Nephron (organoid): ENCODE measurements around the gene BEX1.
A peak's percentile ranks its signal among the peaks of the same experiment; 100 is the strongest.
"Not testable (repeated sequence)": the region's sequence is repeated elsewhere in the genome, so short reads cannot be mapped to it uniquely, and the experiment has no call there.

ENCODE experiments used
- H3K27ac Mint-ChIP-seq, 3 experiments: 2 replicates each; pipeline ENCODE4 v1.8.0; 2020; ENCODE audit warnings: mixed read lengths in 3 of 3, mild to moderate bottlenecking in 2 of 3, moderate library complexity in 1 of 3
- H3K27me3 Mint-ChIP-seq: 2 replicates; pipeline ENCODE4 v1.8.0; 2021; ENCODE audit warnings: low read depth, mild to moderate bottlenecking, moderate library complexity, mixed read lengths
- H3K36me3 Mint-ChIP-seq: 2 replicates; pipeline ENCODE4 v1.8.0; 2020; ENCODE audit warnings: low read depth, mixed read lengths
- H3K4me1 Mint-ChIP-seq: 2 replicates; pipeline ENCODE4 v1.8.0; 2020; ENCODE audit warnings: mixed read lengths
- H3K4me3 Mint-ChIP-seq, 3 experiments: 2 replicates each; pipeline ENCODE4 v1.8.0; 2020; ENCODE audit warnings: mild to moderate bottlenecking in 3 of 3, mixed read lengths in 3 of 3, moderate library complexity in 2 of 3
- H3K9me3 Mint-ChIP-seq: 2 replicates; pipeline ENCODE4 v1.8.0; 2020; ENCODE audit warnings: mixed read lengths
- CTCF ChIP-seq, 3 experiments: fragments of 200-600 bp; sonication (generic); IDR thresholded peaks; one replicate each; pipeline ENCODE4 v1.5.0; 2021; ENCODE audit warnings: antibody characterized with exemption in 3 of 3; ENCODE audit not compliant: unreplicated experiment in 3 of 3

BEX1 gene

DNA sequence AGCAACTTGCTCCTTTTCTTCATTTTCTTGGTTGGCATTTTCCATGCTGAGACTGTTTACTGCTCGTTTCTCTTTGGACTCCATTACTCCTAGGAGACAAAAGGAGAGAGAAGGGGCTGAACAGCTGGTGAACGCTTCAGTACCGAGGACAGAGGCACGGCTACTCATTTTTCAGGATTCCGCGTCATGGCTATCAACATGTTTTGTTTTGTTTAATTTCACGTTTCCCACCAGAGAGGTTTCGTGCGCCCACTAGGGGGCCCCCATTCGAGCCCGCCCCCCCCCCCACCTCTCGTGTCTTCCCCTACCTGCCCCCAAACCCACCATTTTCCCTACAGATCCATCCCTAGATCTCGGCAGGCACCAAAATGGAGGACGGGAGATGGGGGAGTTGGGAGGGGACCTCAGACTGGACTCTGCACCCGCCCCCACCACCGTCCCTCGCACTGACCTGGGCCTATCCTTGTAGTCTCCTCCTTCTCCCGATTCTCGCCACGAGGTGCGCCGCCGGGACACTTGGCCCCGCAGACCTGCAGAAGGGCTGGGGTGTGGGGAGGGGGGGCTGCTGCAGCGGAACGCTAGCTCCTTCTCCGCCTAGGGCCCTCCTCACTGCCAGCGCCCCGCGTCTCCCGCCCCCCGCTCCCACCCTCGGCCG, 653 bp downstream of the BEX1 start:
- peak overlapping the region in 1 of 3 experiments; percentile 6 for H3K27ac Mint-ChIP-seq
- peak overlapping the region; percentile 72 to 78 (median 75) for H3K4me3 Mint-ChIP-seq
- peaks cover 10% of the 10 kb centered on the region for H3K9me3 Mint-ChIP-seq
- H3K36me3 Mint-ChIP-seq, result peaks cover 4% of the 10 kb centered on the region
- peaks cover 6% of the 10 kb centered on the region for H3K4me1 Mint-ChIP-seq
- peak; percentile 25 to 35 (median 28) for TF ChIP-seq CTCF (IDR thresholded peaks at IDR 0.05; ENCODE audit: unreplicated experiment in 3 of 3)
- no peaks in the 10 kb centered on the region for H3K27me3 Mint-ChIP-seq

- peaks cover 6% of the 10 kb centered on the region for H3K4me1 Mint-ChIP-seq
- H3K4me3 Mint-ChIP-seq, result peak overlapping the region in 1 of 3 experiments; percentile 38
- peaks cover 4% of the 10 kb centered on the region for H3K36me3 Mint-ChIP-seq
- H3K9me3 Mint-ChIP-seq, result peaks cover 8% of the 10 kb centered on the region
- TF ChIP-seq CTCF (IDR thresholded peaks at IDR 0.05; ENCODE audit: unreplicated experiment in 3 of 3), result no peak
- no peaks in the 10 kb centered on the region for H3K27me3 Mint-ChIP-seq
- H3K27ac Mint-ChIP-seq, result no peak overlapping the region
These were observed 2.5 kb downstream of the BEX1 start for GRCh38 chrX:103061486-103061885.

GRCh38 chrX:103056902-103057301, 7.1 kb downstream of the BEX1 start:
- no peak overlapping the region for H3K27ac Mint-ChIP-seq
- H3K4me1 Mint-ChIP-seq, result no peaks in the 10 kb centered on the region
- no peak for TF ChIP-seq CTCF (IDR thresholded peaks at IDR 0.05; ENCODE audit: unreplicated experiment in 3 of 3)
- H3K27me3 Mint-ChIP-seq, result no peaks in the 10 kb centered on the region
- H3K4me3 Mint-ChIP-seq, result no peak overlapping the region
- no peaks in the 10 kb centered on the region for H3K36me3 Mint-ChIP-seq
- H3K9me3 Mint-ChIP-seq, result peaks cover 3% of the 10 kb centered on the region

DNA sequence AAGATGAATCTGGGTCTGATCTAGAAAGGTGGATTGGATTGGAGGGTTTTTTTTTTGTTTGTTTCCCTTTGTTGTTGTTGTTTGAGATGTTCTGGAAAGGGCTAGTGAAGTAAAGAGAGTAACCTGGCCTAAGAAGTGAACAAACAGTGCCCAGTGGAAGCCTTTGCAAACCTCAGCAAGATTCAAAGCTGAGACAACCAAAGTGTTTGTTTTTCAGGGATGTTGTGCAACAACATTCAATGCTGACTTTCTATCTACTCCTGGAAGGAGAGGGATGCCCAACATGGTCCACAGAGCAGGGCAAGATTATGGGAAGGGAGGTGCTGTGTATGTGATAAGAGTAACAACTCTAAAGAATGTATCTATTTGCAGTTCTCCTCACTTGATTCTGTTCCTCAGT, 11.3 kb downstream of the BEX1 start:
- Mint-ChIP-seq H3K36me3 (no peaks in the 10 kb centered on the region), H3K27ac (no peak overlapping the region), H3K9me3 (peaks cover 9% of the 10 kb centered on the region), H3K4me1 (no peaks in the 10 kb centered on the region), H3K4me3 (no peak overlapping the region), H3K27me3 (no peaks in the 10 kb centered on the region)
- no peak for TF ChIP-seq CTCF (IDR thresholded peaks at IDR 0.05; ENCODE audit: unreplicated experiment in 3 of 3)

DNA sequence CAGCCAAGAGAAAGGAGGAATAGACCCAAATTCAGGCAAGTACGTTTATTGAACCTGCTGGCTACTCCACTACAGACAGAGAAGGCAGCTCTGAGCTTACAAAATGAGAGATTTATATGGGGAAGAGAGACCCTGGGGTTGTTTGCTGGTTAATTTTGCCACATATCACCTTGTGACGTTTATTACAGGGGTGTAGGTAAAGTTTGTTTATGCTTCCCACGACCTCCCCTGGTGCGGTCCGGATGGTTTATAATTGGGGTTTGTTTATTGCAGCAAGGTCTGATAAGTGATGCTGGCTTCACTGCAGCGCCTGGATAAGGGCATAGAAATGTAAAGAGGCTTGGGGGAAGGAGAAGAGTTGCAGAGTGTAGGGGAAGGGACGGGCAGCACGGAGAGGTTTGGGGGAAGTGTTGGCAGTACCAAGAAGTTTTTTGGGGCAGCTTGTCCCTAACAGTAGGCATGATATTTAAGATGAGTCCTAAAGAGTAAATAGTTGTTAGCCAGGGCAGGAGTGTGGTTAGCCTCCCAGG, 12.6 kb downstream of the BEX1 start:
- no peaks in the 10 kb centered on the region for H3K27me3 Mint-ChIP-seq
- H3K36me3 Mint-ChIP-seq, result no peaks in the 10 kb centered on the region
- H3K27ac Mint-ChIP-seq, result no peak overlapping the region
- no peaks in the 10 kb centered on the region for H3K4me1 Mint-ChIP-seq
- no peak for TF ChIP-seq CTCF (IDR thresholded peaks at IDR 0.05; ENCODE audit: unreplicated experiment in 3 of 3)
- H3K9me3 Mint-ChIP-seq, result peaks cover 16% of the 10 kb centered on the region
- no peak overlapping the region for H3K4me3 Mint-ChIP-seq

GRCh38 chrX:103033371-103033770, 30.6 kb downstream of the BEX1 start:
- not testable (repeated sequence) for H3K27me3 Mint-ChIP-seq, H3K27ac Mint-ChIP-seq, H3K36me3 Mint-ChIP-seq, H3K4me3 Mint-ChIP-seq, H3K4me1 Mint-ChIP-seq
- H3K9me3 Mint-ChIP-seq, result peaks cover 12% of the 10 kb centered on the region
